Measurements from ENCODE around the gene STRIP1. TPM values are rescaled to one million over a fixed set of nuclear protein-coding genes. Genes with fewer than 3 reads are reported as not detected.

Gene STRIP1
- total RNA-seq, 1 donor from 2014 or later = 102 TPM

DNA sequence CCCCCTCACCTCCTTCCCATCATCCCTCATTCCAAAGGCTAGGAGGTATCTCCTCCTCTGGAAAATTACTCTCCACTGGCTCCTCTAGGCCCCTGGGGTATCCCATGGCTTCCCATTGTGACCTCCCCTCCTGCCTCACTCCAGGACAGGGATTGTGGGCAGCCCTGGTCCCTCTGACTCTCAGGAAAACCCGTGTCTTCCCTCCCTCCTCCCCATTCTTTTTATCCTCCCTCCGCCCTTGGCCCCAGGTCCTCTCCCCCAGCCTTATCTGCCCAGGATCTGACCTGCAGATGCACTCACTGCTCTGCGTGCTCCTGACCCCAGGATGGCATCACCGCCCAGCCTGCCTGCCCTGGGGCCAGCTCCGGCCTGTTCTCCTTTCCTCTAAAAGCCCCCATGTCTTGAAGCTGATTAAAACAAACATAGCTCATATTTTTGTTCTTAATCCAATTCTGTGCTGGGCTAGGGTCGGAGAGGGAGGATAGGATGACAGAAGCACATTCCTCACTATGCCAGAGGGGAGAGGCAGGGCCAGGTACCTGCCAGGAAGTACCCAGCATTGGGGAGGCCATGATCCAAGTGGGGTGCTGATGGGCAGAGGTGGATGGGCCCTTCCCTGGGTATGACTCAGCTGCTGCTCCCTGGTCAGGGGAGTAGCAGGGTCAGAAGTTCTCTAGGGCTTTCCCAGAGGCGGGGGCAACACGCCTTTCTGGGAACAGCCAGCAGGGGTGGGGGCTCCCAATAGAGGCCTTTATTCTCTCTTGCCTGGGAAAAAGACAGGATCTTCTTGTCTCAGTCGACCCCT, 64.0 kb downstream of the STRIP1 start:
- no peak for DNase-seq

DNA sequence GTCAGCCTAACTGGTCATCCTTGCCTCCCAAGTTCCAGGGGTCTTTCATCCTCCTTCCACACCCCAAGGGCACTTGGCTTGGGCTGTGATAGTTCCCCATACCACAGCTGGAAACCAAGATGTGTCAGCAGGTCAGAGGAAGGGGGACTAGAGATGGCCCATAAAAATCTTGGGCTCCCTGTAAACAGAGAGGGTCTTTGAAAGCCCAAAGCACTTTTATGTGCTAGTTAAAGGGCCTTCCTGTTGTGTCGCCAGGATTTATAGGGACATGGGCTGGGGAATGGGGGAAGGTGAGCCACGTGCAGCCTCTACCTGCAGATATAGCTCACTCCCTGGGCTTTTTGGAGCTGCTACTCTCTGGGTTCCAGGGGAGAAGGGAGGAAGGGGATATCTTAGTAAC, 65.9 kb downstream of the STRIP1 start:
- no peak for DNase-seq

DNA sequence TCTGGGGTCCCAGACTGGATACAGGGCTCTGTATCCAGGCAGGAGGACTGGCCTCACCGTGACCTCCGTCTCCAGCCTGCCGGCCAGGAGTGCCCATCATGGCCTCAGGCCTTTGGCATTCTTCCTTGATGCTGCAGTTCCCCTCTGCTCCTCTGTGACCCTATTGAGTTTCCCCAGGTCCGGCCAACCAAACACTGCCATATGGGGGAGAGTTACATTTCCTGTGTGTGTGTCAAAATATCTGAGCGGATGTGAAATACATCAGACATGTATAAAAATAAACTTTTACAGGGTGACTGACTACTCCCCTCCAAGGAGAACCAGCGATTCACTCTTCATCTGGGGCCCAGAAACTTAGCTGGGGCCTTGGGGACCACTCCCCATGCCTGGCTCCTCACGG, 67.7 kb downstream of the STRIP1 start:
- no peak for DNase-seq

Other genes starting within 250 kb of the STRIP1 start
- 3.9 TPM for gene CSF1, start 123.8 kb upstream of the STRIP1 start, total RNA-seq
- gene AHCYL1, start 49.9 kb upstream of the STRIP1 start, total RNA-seq = 26.4 TPM
- gene ALX3, start 36.0 kb downstream of the STRIP1 start, total RNA-seq = 0.31 TPM
- not detected for gene UBL4B, start 77.8 kb downstream of the STRIP1 start, total RNA-seq
- gene SLC6A17, start 115.9 kb downstream of the STRIP1 start, total RNA-seq = 13.9 TPM
- gene KCNC4, start 175.7 kb downstream of the STRIP1 start, total RNA-seq = 4.8 TPM